ENCODE results near the gene GULP1.

DNA sequence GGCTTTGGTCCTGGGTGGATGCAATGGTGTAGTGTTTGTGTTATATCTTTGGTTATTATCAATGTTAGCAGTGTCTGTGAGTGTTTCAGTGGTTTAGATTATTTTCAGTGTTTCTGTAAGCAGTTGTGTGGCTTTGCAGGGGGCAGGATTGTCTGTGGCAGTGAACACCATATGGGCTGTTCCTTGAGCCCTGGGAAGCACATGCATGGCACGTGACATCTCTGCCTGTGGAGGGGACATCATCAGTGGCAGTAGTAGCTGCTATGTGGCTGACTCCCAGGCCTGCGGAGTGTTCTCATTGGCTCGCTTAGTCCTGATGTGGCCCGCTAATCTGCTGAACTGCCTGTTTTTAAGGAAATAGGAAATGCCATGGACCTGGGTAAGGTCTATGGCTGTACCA is 327.5 kb downstream of the GULP1 start:
- TF ChIP-seq SRF (IDR thresholded peaks at IDR 0.05; ENCODE audit: low read depth) (no peak), RAD21 (IDR thresholded peaks at IDR 0.05; ENCODE audit: low read depth) (no peak), ELF1 (IDR thresholded peaks at IDR 0.05; ENCODE audit: borderline replicate concordance, low read depth) (no peak), POLR2A (IDR thresholded peaks at IDR 0.05; ENCODE audit: borderline replicate concordance, extremely low read depth, insufficient read depth, insufficient read length) (no peak), EZH2phosphoT487 (IDR thresholded peaks at IDR 0.05; ENCODE audit: borderline replicate concordance) (no peak), EZH2 (IDR thresholded peaks at IDR 0.05) (no peak), POLR2AphosphoS5 (IDR thresholded peaks at IDR 0.05; ENCODE audit: low read depth, low read length) (no peak)
- TF ChIP-seq, protein P1, sequence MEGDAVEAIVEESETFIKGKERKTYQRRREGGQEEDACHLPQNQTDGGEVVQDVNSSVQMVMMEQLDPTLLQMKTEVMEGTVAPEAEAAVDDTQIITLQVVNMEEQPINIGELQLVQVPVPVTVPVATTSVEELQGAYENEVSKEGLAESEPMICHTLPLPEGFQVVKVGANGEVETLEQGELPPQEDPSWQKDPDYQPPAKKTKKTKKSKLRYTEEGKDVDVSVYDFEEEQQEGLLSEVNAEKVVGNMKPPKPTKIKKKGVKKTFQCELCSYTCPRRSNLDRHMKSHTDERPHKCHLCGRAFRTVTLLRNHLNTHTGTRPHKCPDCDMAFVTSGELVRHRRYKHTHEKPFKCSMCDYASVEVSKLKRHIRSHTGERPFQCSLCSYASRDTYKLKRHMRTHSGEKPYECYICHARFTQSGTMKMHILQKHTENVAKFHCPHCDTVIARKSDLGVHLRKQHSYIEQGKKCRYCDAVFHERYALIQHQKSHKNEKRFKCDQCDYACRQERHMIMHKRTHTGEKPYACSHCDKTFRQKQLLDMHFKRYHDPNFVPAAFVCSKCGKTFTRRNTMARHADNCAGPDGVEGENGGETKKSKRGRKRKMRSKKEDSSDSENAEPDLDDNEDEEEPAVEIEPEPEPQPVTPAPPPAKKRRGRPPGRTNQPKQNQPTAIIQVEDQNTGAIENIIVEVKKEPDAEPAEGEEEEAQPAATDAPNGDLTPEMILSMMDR (IDR thresholded peaks at IDR 0.05 in 2 of 3, conservative IDR thresholded peaks at IDR 0.05 in 1 of 3; ENCODE audit: borderline replicate concordance in 1 of 3, insufficient read depth in 1 of 3, low read depth in 2 of 3, low read length in 2 of 3) = no peak
- TF ChIP-seq, protein P2, sequence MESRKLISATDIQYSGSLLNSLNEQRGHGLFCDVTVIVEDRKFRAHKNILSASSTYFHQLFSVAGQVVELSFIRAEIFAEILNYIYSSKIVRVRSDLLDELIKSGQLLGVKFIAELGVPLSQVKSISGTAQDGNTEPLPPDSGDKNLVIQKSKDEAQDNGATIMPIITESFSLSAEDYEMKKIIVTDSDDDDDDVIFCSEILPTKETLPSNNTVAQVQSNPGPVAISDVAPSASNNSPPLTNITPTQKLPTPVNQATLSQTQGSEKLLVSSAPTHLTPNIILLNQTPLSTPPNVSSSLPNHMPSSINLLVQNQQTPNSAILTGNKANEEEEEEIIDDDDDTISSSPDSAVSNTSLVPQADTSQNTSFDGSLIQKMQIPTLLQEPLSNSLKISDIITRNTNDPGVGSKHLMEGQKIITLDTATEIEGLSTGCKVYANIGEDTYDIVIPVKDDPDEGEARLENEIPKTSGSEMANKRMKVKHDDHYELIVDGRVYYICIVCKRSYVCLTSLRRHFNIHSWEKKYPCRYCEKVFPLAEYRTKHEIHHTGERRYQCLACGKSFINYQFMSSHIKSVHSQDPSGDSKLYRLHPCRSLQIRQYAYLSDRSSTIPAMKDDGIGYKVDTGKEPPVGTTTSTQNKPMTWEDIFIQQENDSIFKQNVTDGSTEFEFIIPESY (IDR thresholded peaks at IDR 0.05; ENCODE audit: extremely low read depth, insufficient replicate concordance, low read length) = no peak
